SU-DHL-6 (cell line): ENCODE measurements around the gene HEXB.

Experiments
- H2AFZ ChIP-seq: fragments of 200-600 bp; sonication (generic); 2 replicates; pipeline ENCODE4 v1.6.1; 2014; ENCODE audit warnings: low read depth, mild to moderate bottlenecking, moderate library complexity, mixed read lengths, antibody characterized with exemption, low read length; ENCODE audit not compliant: severe bottlenecking
- H3F3A ChIP-seq: fragments of 200-600 bp; shearing (Covaris generic); 2 replicates; pipeline ENCODE4 v1.6.0; 2016; ENCODE audit warnings: antibody characterized with exemption, mild to moderate bottlenecking; ENCODE audit not compliant: insufficient read depth
- H3K27ac ChIP-seq: fragments of 200-600 bp; sonication (generic); 2 replicates; pipeline ENCODE4 v1.5.1; 2016; ENCODE audit warnings: low read depth, mild to moderate bottlenecking, low read length, moderate library complexity, mixed read lengths
- H3K27me3 ChIP-seq: fragments of 200-600 bp; sonication (generic), shearing (Covaris generic); 2 replicates; pipeline ENCODE4 v1.6.0; 2014; ENCODE audit warnings: mild to moderate bottlenecking, low read length
- H3K36me3 ChIP-seq: fragments of 200-600 bp; sonication (generic); 2 replicates; pipeline ENCODE4 v1.6.1; 2014; ENCODE audit warnings: mild to moderate bottlenecking, low read length, mixed read lengths
- H3K4me2 ChIP-seq: fragments of 300-600, 200-600 bp; shearing (Covaris generic), sonication (generic); 2 replicates; pipeline ENCODE4 v1.6.0; 2014; ENCODE audit warnings: low read length, low read depth, mild to moderate bottlenecking; ENCODE audit not compliant: poor library complexity, severe bottlenecking
- H3K4me3 ChIP-seq: fragments of 200-600 bp; sonication (generic); 2 replicates; pipeline ENCODE4 v1.5.1; 2014; ENCODE audit warnings: antibody characterized with exemption, low read length, mild to moderate bottlenecking, mixed read lengths; ENCODE audit not compliant: insufficient read depth, poor library complexity, severe bottlenecking
- H3K79me2 ChIP-seq: fragments of 200-600 bp; sonication (generic); 2 replicates; pipeline ENCODE4 v1.6.1; 2014; ENCODE audit warnings: mild to moderate bottlenecking, low read length, moderate library complexity; ENCODE audit not compliant: insufficient read depth
- H3K9ac ChIP-seq: fragments of 200-600 bp; sonication (generic); 2 replicates; pipeline ENCODE4 v1.7.0; 2014; ENCODE audit warnings: mild to moderate bottlenecking, low read length
- H3K9me2 ChIP-seq: fragments of 200-600 bp; sonication (generic); replicated peaks from 2 replicates; pipeline ENCODE4 v1.6.1; 2014; ENCODE audit warnings: low read length; ENCODE audit not compliant: insufficient read depth
- H3K9me3 ChIP-seq: fragments of 200-600 bp; sonication (generic); 2 replicates; pipeline ENCODE4 v1.6.1; 2014; ENCODE audit warnings: low read length, mixed read lengths; ENCODE audit not compliant: insufficient read depth
- H4K20me1 ChIP-seq: fragments of 200-600 bp; sonication (generic); 2 replicates; pipeline ENCODE4 v1.6.1; 2014; ENCODE audit warnings: low read depth, mild to moderate bottlenecking, antibody characterized with exemption, low read length, moderate library complexity, mixed read lengths
- EZH2phosphoT487 ChIP-seq: fragments of 200-600 bp; sonication (generic), shearing (Covaris generic); conservative IDR thresholded peaks from 2 replicates; pipeline ENCODE4 v1.6.1; 2018; ENCODE audit warnings: mild to moderate bottlenecking, antibody characterized with exemption, low read length, moderate library complexity, mixed read lengths
- TF ChIP-seq, protein P1 (sequence below): fragments of 200-600 bp; sonication (generic); IDR thresholded peaks from one replicate; pipeline ENCODE4 v1.5.1; 2017; ENCODE audit warnings: antibody characterized with exemption, mild to moderate bottlenecking, low read length, moderate library complexity; ENCODE audit not compliant: insufficient read depth, poor library complexity, severe bottlenecking

The HEXB gene

DNA sequence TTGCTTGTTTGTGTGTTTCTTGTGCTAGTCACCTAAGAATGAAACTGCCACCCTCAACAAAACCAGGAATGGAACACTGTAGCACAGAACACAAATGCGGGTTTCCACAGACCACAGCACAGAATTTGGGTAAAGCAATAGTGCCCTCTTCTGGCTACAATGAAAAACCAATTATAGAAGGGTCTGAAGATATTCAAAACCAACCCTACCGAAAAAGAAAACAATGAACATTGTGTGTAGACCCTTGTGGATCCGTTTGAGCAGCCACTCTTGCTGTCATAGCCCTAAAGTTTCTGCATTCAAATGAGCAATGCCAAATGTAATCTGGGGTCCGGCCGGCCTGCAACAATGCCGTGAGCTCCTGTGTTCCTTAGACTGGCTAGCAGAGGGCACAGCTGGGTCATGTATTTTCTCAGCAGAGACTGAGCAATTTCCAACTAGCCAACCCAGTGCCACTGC lies 36.2 kb upstream of the HEXB start:
- Histone ChIP-seq H2AFZ (no peak overlapping the region), H3K4me3 (no peak overlapping the region), H3K4me2 (no peak overlapping the region)

DNA sequence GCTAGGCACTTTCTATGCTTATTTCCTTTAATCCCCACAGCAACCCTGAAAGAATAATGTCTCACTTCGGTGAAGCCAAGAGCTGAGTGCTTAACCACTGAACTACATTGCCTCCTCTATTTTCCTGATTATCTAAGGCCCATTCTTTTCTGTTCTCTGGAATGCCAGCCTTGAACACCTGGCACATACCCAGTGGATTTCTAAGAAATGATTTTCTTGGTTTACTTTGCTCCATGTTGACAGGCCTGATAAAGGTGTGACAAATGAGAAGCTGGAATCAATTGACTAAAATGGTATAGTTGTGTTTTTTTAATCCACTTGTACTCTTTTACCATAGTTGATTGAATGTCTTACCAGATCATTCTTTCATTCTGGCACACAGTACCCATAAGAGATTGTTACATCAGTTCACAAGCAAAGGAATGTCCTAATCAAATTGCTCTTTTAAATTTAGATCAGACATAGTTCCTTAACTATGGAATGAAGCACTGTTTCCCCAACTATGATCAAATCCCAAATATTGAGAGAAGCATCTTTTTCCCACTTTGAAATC lies 35.5 kb upstream of the HEXB start:
- Histone ChIP-seq H4K20me1 (no peaks in the 10 kb centered on the region), H3K9ac (no peak overlapping the region), H3K9me3 (no peaks in the 10 kb centered on the region), H3K4me3 (no peak overlapping the region), H3K4me2 (no peak overlapping the region), H3K36me3 (no peaks in the 10 kb centered on the region), H3K27me3 (no peaks in the 10 kb centered on the region), H3K79me2 (no peaks in the 10 kb centered on the region), H3K27ac (no peak overlapping the region), H2AFZ (no peak overlapping the region), H3K9me2 (no peaks in the 10 kb centered on the region), H3F3A (no peaks in the 10 kb centered on the region)
- TF ChIP-seq, protein P1, sequence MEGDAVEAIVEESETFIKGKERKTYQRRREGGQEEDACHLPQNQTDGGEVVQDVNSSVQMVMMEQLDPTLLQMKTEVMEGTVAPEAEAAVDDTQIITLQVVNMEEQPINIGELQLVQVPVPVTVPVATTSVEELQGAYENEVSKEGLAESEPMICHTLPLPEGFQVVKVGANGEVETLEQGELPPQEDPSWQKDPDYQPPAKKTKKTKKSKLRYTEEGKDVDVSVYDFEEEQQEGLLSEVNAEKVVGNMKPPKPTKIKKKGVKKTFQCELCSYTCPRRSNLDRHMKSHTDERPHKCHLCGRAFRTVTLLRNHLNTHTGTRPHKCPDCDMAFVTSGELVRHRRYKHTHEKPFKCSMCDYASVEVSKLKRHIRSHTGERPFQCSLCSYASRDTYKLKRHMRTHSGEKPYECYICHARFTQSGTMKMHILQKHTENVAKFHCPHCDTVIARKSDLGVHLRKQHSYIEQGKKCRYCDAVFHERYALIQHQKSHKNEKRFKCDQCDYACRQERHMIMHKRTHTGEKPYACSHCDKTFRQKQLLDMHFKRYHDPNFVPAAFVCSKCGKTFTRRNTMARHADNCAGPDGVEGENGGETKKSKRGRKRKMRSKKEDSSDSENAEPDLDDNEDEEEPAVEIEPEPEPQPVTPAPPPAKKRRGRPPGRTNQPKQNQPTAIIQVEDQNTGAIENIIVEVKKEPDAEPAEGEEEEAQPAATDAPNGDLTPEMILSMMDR, result no peak
- no peak for TF ChIP-seq EZH2phosphoT487

More for the DNA sequence above, 36.2 kb upstream of the HEXB start:
- Histone ChIP-seq H3K9ac (no peak overlapping the region), H3K27me3 (no peaks in the 10 kb centered on the region), H4K20me1 (no peaks in the 10 kb centered on the region), H3K9me3 (no peaks in the 10 kb centered on the region), H3K36me3 (no peaks in the 10 kb centered on the region), H3K79me2 (no peaks in the 10 kb centered on the region), H3K27ac (no peak overlapping the region), H3K9me2 (no peaks in the 10 kb centered on the region), H3F3A (no peaks in the 10 kb centered on the region)
- no peak for TF ChIP-seq EZH2phosphoT487
- TF ChIP-seq, protein P1, result peak; percentile 36

DNA sequence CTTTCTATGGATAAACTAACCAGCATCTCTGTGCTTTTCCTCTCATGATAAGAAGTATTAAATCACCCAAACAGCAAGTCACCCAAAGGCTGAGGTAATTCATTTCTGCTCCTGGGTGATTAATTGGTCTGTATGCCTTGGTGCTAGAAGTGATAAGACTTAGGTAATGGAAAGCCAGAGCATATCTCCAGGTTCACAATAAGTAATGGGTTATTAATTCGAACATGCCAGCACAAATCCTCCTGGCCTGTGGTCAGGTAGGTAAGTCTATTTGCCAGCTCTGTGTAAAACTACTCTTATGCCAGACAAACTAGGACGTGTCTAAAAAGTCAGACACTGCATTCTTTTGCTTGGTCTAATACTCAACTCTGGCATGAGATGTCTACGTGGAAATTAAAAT lies 33.3 kb upstream of the HEXB start:
- H3K9ac ChIP-seq, result no peak overlapping the region
- no peak for TF ChIP-seq EZH2phosphoT487
- TF ChIP-seq, protein P1, result no peak
- H3K4me2 ChIP-seq, result no peak overlapping the region
- H3K79me2 ChIP-seq, result no peaks in the 10 kb centered on the region
- H3K9me3 ChIP-seq, result no peaks in the 10 kb centered on the region
- no peaks in the 10 kb centered on the region for H3K9me2 ChIP-seq
- H3F3A ChIP-seq, result no peaks in the 10 kb centered on the region
- no peaks in the 10 kb centered on the region for H3K36me3 ChIP-seq
- H4K20me1 ChIP-seq, result no peaks in the 10 kb centered on the region
- H3K27me3 ChIP-seq, result no peaks in the 10 kb centered on the region
- no peak overlapping the region for H2AFZ ChIP-seq
- H3K4me3 ChIP-seq, result no peak overlapping the region
- H3K27ac ChIP-seq, result no peak overlapping the region
